Measurements from ENCODE around the gene SIRPB2. TPM values are rescaled to one million over a fixed set of nuclear protein-coding genes. Genes with fewer than 3 reads are reported as not detected.

SIRPB2 gene
- total and polyA plus RNA-seq, 2 donors (not counting 3 experiments of a cell fraction or from before 2014, with no cell fraction given), result 9.5 to 19.7 TPM

GRCh38 chr20:1489764-1490436, 1.3 kb downstream of the SIRPB2 start:
- Histone ChIP-seq H3K4me1 (ENCODE audit: control insufficient read depth, extremely low read depth, insufficient read depth, low read length) (peaks cover 31% of the 10 kb centered on the region), H3K27me3 (ENCODE audit: control insufficient read depth in 2 of 2, insufficient read depth in 2 of 2, low read length in 2 of 2) (no peaks in the 10 kb centered on the region), H3K9me3 (replicated peaks; ENCODE audit: control insufficient read depth, insufficient read depth, low read length) (no peaks in the 10 kb centered on the region), H3K9ac (replicated peaks; ENCODE audit: extremely low read depth, insufficient read depth, low read length) (no peak overlapping the region), H3K36me3 (ENCODE audit: control insufficient read depth in 2 of 2, extremely low read depth in 1 of 2, insufficient read depth in 2 of 2, low read length in 2 of 2) (no peaks in the 10 kb centered on the region), H3K4me3 (replicated peaks in 1 of 3; ENCODE audit: insufficient read depth in 1 of 3, low read depth in 1 of 3, low read length in 3 of 3) (peak overlapping the region in 2 of 3 experiments; percentile 18 to 47), H4K20me1 (replicated peaks; ENCODE audit: control insufficient read depth, extremely low read depth, insufficient read depth, low read length) (no peaks in the 10 kb centered on the region), H3K27ac (ENCODE audit: insufficient read depth, low read depth, low read length) (peak overlapping the region; percentile 90), H2AFZ (ENCODE audit: low read depth, low read length) (no peak overlapping the region), H3K9me1 (replicated peaks; ENCODE audit: control insufficient read depth, extremely low read depth, insufficient read depth, low read length) (no peaks in the 10 kb centered on the region), H3K79me2 (ENCODE audit: control insufficient read depth, insufficient read depth, low read length) (no peaks in the 10 kb centered on the region), H3K4me2 (ENCODE audit: insufficient read depth, low read length) (peak overlapping the region; percentile 86)
- dilution Hi-C loops (cut with MboI; ENCODE audit: extremely low pct_ligation_motif_present, low sequenced_read_pairs) (no loop called here), intact Hi-C loops (cut with micrococcal nuclease) (loop anchor here (10.0 kb wide), 1 partner anchor 655 kb away; the partner anchor contains the start of gene FAM110A)
- BruUV-seq (replicated peaks), result no TSS peak
- ChIA-PET POLR2A (no interaction called here), CTCF (interaction anchor here (1.1 to 5.7 kb wide), 7 partner anchors 9 to 287 kb away, joined by 4 to 77 read pairs (median 5); partner anchors contain the start of gene NSFL1C)
- peak; percentile 29 for DNase-seq (ENCODE audit: low read depth, low spot score)
- TF ChIP-seq MAX (IDR thresholded peaks at IDR 0.05; ENCODE audit: insufficient read depth, insufficient read length) (no peak), POLR2AphosphoS5 (IDR thresholded peaks at IDR 0.05; ENCODE audit: insufficient read depth, low read depth, low read length) (no peak), GATA2 (IDR thresholded peaks at IDR 0.05; ENCODE audit: insufficient read depth, insufficient read length, low read depth, low read length) (no peak), JUN (IDR thresholded peaks at IDR 0.05; ENCODE audit: borderline replicate concordance, insufficient read depth, insufficient read length, low read depth) (no peak)
- FAIRE-seq, result no peak

GRCh38 chr20:1489325-1489724, 1.9 kb downstream of the SIRPB2 start:
- no peak overlapping the region for H3K9ac ChIP-seq (replicated peaks; ENCODE audit: extremely low read depth, insufficient read depth, low read length)
- H2AFZ ChIP-seq (ENCODE audit: low read depth, low read length), result no peak overlapping the region
- H3K9me3 ChIP-seq (replicated peaks; ENCODE audit: control insufficient read depth, insufficient read depth, low read length), result no peaks in the 10 kb centered on the region
- dilution Hi-C loops (cut with MboI; ENCODE audit: extremely low pct_ligation_motif_present, low sequenced_read_pairs), result no loop called here
- H3K36me3 ChIP-seq (ENCODE audit: control insufficient read depth in 2 of 2, extremely low read depth in 1 of 2, insufficient read depth in 2 of 2, low read length in 2 of 2), result no peaks in the 10 kb centered on the region
- FAIRE-seq, result no peak
- H3K4me1 ChIP-seq (ENCODE audit: control insufficient read depth, extremely low read depth, insufficient read depth, low read length), result peaks cover 31% of the 10 kb centered on the region
- intact Hi-C loops (cut with micrococcal nuclease), result no loop called here
- TF ChIP-seq FOS (IDR thresholded peaks at IDR 0.05; ENCODE audit: borderline replicate concordance, insufficient read depth, low read length) (no peak), POLR2AphosphoS5 (IDR thresholded peaks at IDR 0.05; ENCODE audit: insufficient read depth, low read depth, low read length) (no peak), EZH2 (IDR thresholded peaks at IDR 0.05; ENCODE audit: borderline replicate concordance, low read depth, low read length, severe bottlenecking) (no peak), GATA2 (IDR thresholded peaks at IDR 0.05; ENCODE audit: insufficient read depth, insufficient read length, low read depth, low read length) (no peak), POLR2A (IDR thresholded peaks at IDR 0.05; ENCODE audit: low read depth, low read length) (no peak), JUN (IDR thresholded peaks at IDR 0.05; ENCODE audit: borderline replicate concordance, insufficient read depth, insufficient read length, low read depth) (no peak), MAX (IDR thresholded peaks at IDR 0.05; ENCODE audit: insufficient read depth, insufficient read length) (no peak), MYC (IDR thresholded peaks at IDR 0.05; ENCODE audit: low read depth, low read length) (no peak)
- TF ChIP-seq, protein P1, sequence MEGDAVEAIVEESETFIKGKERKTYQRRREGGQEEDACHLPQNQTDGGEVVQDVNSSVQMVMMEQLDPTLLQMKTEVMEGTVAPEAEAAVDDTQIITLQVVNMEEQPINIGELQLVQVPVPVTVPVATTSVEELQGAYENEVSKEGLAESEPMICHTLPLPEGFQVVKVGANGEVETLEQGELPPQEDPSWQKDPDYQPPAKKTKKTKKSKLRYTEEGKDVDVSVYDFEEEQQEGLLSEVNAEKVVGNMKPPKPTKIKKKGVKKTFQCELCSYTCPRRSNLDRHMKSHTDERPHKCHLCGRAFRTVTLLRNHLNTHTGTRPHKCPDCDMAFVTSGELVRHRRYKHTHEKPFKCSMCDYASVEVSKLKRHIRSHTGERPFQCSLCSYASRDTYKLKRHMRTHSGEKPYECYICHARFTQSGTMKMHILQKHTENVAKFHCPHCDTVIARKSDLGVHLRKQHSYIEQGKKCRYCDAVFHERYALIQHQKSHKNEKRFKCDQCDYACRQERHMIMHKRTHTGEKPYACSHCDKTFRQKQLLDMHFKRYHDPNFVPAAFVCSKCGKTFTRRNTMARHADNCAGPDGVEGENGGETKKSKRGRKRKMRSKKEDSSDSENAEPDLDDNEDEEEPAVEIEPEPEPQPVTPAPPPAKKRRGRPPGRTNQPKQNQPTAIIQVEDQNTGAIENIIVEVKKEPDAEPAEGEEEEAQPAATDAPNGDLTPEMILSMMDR (IDR thresholded peaks at IDR 0.05; ENCODE audit: extremely low read depth in 1 of 2, insufficient read depth in 1 of 2, low read depth in 1 of 2, low read length in 2 of 2), result no peak
- no peaks in the 10 kb centered on the region for H3K79me2 ChIP-seq (ENCODE audit: control insufficient read depth, insufficient read depth, low read length)
- H3K27ac ChIP-seq (ENCODE audit: insufficient read depth, low read depth, low read length), result no peak overlapping the region
- ChIA-PET POLR2A (no interaction called here), CTCF (interaction anchor here (1.2 to 5.7 kb wide), 3 partner anchors 13 to 23 kb away, joined by 5 to 77 read pairs (median 9); partner anchors contain the start of gene NSFL1C)
- BruUV-seq (replicated peaks), result no TSS peak
- no peaks in the 10 kb centered on the region for H4K20me1 ChIP-seq (replicated peaks; ENCODE audit: control insufficient read depth, extremely low read depth, insufficient read depth, low read length)
- no peaks in the 10 kb centered on the region for H3K27me3 ChIP-seq (ENCODE audit: control insufficient read depth in 2 of 2, insufficient read depth in 2 of 2, low read length in 2 of 2)
- no peak for DNase-seq (ENCODE audit: low read depth, low spot score)
- H3K4me3 ChIP-seq (replicated peaks in 1 of 3; ENCODE audit: insufficient read depth in 1 of 3, low read depth in 1 of 3, low read length in 3 of 3), result no peak overlapping the region
- H3K9me1 ChIP-seq (replicated peaks; ENCODE audit: control insufficient read depth, extremely low read depth, insufficient read depth, low read length), result no peaks in the 10 kb centered on the region
- no peak overlapping the region for H3K4me2 ChIP-seq (ENCODE audit: insufficient read depth, low read length)

Measured in endothelial cell of umbilical vein (primary cell).